Measurements from ENCODE around the gene EPHA10. TPM values are rescaled to one million over a fixed set of nuclear protein-coding genes. Genes with fewer than 3 reads are reported as not detected.

The EPHA10 gene
- total and polyA plus RNA-seq, 4 donors, result under 0.01 to 0.09 (median 0.03) TPM; not detected in 1

GRCh38 chr1:37718901-37719571 is 45.9 kb downstream of the EPHA10 start:
- WGBS, result 85% methylated on average over 15 of the region's 15 CpGs
- Histone ChIP-seq H3K9ac (ENCODE audit: low read depth in 1 of 2, low read length in 2 of 2) (no peak overlapping the region), H3K4me3 (ENCODE audit: low read depth in 1 of 3, low read length in 3 of 3) (no peak overlapping the region), H3K9me3 (ENCODE audit: control insufficient read depth in 4 of 4, low read length in 3 of 4) (no peaks in the 10 kb centered on the region), H3K4me1 (ENCODE audit: control insufficient read depth in 4 of 4, insufficient read depth in 4 of 4, low read length in 3 of 4) (no peaks in the 10 kb centered on the region), H3K27me3 (ENCODE audit: control insufficient read depth in 4 of 4, insufficient read depth in 4 of 4, low read length in 3 of 4) (no peaks in the 10 kb centered on the region), H3K36me3 (ENCODE audit: control insufficient read depth in 4 of 4, insufficient read depth in 3 of 4, low read depth in 1 of 4, low read length in 3 of 4) (no peaks in the 10 kb centered on the region), H3K27ac (ENCODE audit: low read depth in 1 of 2, low read length in 2 of 2) (no peak overlapping the region)
- TF ChIP-seq, protein P1, sequence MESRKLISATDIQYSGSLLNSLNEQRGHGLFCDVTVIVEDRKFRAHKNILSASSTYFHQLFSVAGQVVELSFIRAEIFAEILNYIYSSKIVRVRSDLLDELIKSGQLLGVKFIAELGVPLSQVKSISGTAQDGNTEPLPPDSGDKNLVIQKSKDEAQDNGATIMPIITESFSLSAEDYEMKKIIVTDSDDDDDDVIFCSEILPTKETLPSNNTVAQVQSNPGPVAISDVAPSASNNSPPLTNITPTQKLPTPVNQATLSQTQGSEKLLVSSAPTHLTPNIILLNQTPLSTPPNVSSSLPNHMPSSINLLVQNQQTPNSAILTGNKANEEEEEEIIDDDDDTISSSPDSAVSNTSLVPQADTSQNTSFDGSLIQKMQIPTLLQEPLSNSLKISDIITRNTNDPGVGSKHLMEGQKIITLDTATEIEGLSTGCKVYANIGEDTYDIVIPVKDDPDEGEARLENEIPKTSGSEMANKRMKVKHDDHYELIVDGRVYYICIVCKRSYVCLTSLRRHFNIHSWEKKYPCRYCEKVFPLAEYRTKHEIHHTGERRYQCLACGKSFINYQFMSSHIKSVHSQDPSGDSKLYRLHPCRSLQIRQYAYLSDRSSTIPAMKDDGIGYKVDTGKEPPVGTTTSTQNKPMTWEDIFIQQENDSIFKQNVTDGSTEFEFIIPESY (IDR thresholded peaks at IDR 0.05), result no peak
- TF ChIP-seq HNF4G (IDR thresholded peaks at IDR 0.05) (no peak), TAF1 (conservative IDR thresholded peaks at IDR 0.05) (no peak), RXRA (IDR thresholded peaks at IDR 0.05) (peak in 1 of 2 donors; percentile 42), FOXA1 (IDR thresholded peaks at IDR 0.05) (no peak)
- TF ChIP-seq, protein P2, sequence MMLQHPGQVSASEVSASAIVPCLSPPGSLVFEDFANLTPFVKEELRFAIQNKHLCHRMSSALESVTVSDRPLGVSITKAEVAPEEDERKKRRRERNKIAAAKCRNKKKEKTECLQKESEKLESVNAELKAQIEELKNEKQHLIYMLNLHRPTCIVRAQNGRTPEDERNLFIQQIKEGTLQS (IDR thresholded peaks at IDR 0.05), result no peak
- DNase-seq (ENCODE audit: low spot score), result no peak

DNA sequence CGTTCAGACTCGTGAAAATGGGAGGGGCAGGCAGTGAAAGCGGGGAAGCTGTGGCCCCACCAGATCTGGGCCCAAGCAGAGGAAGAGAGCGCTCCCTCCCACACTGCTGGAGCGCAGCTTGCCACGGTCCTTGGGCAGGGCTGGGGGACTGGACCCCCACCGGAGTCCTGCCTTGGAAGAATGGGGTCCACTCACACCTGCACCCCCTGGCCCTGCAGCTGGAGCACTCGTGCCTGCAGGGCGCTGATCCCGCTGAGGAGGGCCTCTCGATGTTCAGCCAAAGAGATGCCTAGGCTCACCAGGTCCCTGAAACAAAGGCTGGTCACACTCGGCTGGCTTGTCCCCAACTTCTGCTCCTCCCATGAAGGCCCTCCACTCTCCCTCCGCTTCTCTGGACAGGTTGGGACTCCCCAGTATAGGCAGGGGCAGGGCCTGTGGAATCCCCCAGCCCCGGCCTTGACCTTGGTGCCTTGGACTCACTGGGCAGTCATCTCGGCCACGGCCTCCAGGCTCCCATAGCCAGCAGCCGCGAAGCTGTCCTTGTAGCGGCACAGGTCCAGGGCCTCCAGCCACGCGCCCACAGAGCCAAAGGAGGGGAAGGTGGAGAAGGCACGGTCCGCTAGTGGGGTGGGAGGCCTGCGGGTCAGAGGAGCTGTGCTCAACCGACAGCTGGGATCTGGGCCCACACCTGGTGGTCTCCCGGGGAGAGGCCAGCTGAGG is 46.6 kb downstream of the EPHA10 start:
- H3K4me1 ChIP-seq (ENCODE audit: control insufficient read depth in 4 of 4, insufficient read depth in 4 of 4, low read length in 3 of 4), result no peaks in the 10 kb centered on the region
- H3K36me3 ChIP-seq (ENCODE audit: control insufficient read depth in 4 of 4, insufficient read depth in 3 of 4, low read depth in 1 of 4, low read length in 3 of 4), result no peaks in the 10 kb centered on the region
- no peak for TF ChIP-seq CTCF (IDR thresholded peaks at IDR 0.05; ENCODE audit: low read depth, low read length, missing input control)
- TF ChIP-seq, protein P2 (IDR thresholded peaks at IDR 0.05), result no peak
- no peak for TF ChIP-seq FOXA1 (IDR thresholded peaks at IDR 0.05)
- no peak for TF ChIP-seq TAF1 (conservative IDR thresholded peaks at IDR 0.05)
- no peak for TF ChIP-seq SP1 (IDR thresholded peaks at IDR 0.05)
- TF ChIP-seq YY1 (IDR thresholded peaks at IDR 0.05), result no peak
- TF ChIP-seq JUND (IDR thresholded peaks at IDR 0.05), result no peak
- TF ChIP-seq, protein P1 (IDR thresholded peaks at IDR 0.05), result no peak
- no peak for TF ChIP-seq EGR1 (IDR thresholded peaks at IDR 0.05; ENCODE audit: low read depth in 2 of 2)
- no peak for TF ChIP-seq RXRA (IDR thresholded peaks at IDR 0.05)
- TF ChIP-seq GABPA (IDR thresholded peaks at IDR 0.05 in 1 of 2, conservative IDR thresholded peaks at IDR 0.05 in 1 of 2), result no peak
- no peak for TF ChIP-seq REST (IDR thresholded peaks at IDR 0.05)
- no peak for TF ChIP-seq HNF4A (conservative IDR thresholded peaks at IDR 0.05)
- no peak for TF ChIP-seq MAX (IDR thresholded peaks at IDR 0.05)
- no peak for TF ChIP-seq HNF4G (IDR thresholded peaks at IDR 0.05)
- WGBS, result 90% methylated on average over 26 of the region's 26 CpGs
- no peak overlapping the region for H3K9ac ChIP-seq (ENCODE audit: low read depth in 1 of 2, low read length in 2 of 2)
- no peak for DNase-seq (ENCODE audit: low spot score)
- H3K4me3 ChIP-seq (ENCODE audit: low read depth in 1 of 3, low read length in 3 of 3), result no peak overlapping the region
- H3K27ac ChIP-seq (ENCODE audit: low read depth in 1 of 2, low read length in 2 of 2), result no peak overlapping the region
- H3K9me3 ChIP-seq (ENCODE audit: control insufficient read depth in 4 of 4, low read length in 3 of 4), result no peaks in the 10 kb centered on the region
- no peaks in the 10 kb centered on the region for H3K27me3 ChIP-seq (ENCODE audit: control insufficient read depth in 4 of 4, insufficient read depth in 4 of 4, low read length in 3 of 4)

All from liver (tissue), 9 donors.